NCI-H748 treated with DMSO at 0.1 percent for 48 hours (cell line): ENCODE data around the gene GRAMD1A.
"Not testable (repeated sequence)": the region's sequence is repeated elsewhere in the genome, so short reads cannot be mapped to it uniquely, and the experiment has no call there.

Experiments used
- DNase-seq: peaks from one replicate; lab custom pipeline; 2025; lab: John Stamatoyannopoulos, UW

The GRAMD1A gene

GRCh38 chr19:34999498-35000337 is at the start of gene GRAMD1A:
GRAMD1A (plus strand) TSS chr19:35000323; CDS start chr19:35000479, 156 bp downstream.
- peak; percentile 88 for DNase-seq

- no peak for DNase-seq
Measured at GRCh38 chr19:34953092-34953491, 47.0 kb upstream of the GRAMD1A start.

GRCh38 chr19:34957830-34958751 is 42.0 kb upstream of the GRAMD1A start:
- DNase-seq = no peak

GRCh38 chr19:34959021-34959420 is 41.1 kb upstream of the GRAMD1A start:
- no peak for DNase-seq

- no peak for DNase-seq
Measured at GRCh38 chr19:34960103-34960805, 39.9 kb upstream of the GRAMD1A start.

- DNase-seq = no peak
Measured at GRCh38 chr19:34960940-34961679, 39.0 kb upstream of the GRAMD1A start.

GRCh38 chr19:34961775-34962686 is 38.1 kb upstream of the GRAMD1A start:
- DNase-seq = no peak

GRCh38 chr19:34962687-34963572 is 37.2 kb upstream of the GRAMD1A start:
- DNase-seq = no peak

- DNase-seq = peak; percentile 64
Measured at GRCh38 chr19:34963573-34964406, 36.3 kb upstream of the GRAMD1A start, which contains the start of gene ZNF792. ZNF792 (minus strand) TSS chr19:34964229; CDS start chr19:34963662, 567 bp downstream.

- DNase-seq = no peak
Measured at GRCh38 chr19:34964598-34964997, 35.5 kb upstream of the GRAMD1A start.

- DNase-seq = not testable (repeated sequence)
Measured at GRCh38 chr19:34965505-34965904, 34.6 kb upstream of the GRAMD1A start.

- DNase-seq = no peak
Measured at GRCh38 chr19:34967551-34967950, 32.6 kb upstream of the GRAMD1A start.

GRCh38 chr19:34969721-34970120 is 30.4 kb upstream of the GRAMD1A start:
- DNase-seq = no peak

- DNase-seq = not testable (repeated sequence)
Measured at GRCh38 chr19:34970185-34970780, 29.8 kb upstream of the GRAMD1A start.

GRCh38 chr19:34972163-34972705 is 27.9 kb upstream of the GRAMD1A start:
- DNase-seq = no peak

- no peak for DNase-seq
Measured at GRCh38 chr19:34974646-34975045, 25.5 kb upstream of the GRAMD1A start.

- no peak for DNase-seq
Measured at GRCh38 chr19:34975056-34975455, 25.1 kb upstream of the GRAMD1A start.

GRCh38 chr19:34976611-34977010 is 23.5 kb upstream of the GRAMD1A start:
- no peak for DNase-seq
